NCI-H226 (cell line): ENCODE results near the gene HCFC1.
A peak's percentile ranks its signal among the peaks of the same experiment; 100 is the strongest.

ENCODE experiments used
- DNase-seq: peaks from one replicate; pipeline ENCODE4 v3.0.0-alpha.2; 2015

Gene HCFC1

DNA sequence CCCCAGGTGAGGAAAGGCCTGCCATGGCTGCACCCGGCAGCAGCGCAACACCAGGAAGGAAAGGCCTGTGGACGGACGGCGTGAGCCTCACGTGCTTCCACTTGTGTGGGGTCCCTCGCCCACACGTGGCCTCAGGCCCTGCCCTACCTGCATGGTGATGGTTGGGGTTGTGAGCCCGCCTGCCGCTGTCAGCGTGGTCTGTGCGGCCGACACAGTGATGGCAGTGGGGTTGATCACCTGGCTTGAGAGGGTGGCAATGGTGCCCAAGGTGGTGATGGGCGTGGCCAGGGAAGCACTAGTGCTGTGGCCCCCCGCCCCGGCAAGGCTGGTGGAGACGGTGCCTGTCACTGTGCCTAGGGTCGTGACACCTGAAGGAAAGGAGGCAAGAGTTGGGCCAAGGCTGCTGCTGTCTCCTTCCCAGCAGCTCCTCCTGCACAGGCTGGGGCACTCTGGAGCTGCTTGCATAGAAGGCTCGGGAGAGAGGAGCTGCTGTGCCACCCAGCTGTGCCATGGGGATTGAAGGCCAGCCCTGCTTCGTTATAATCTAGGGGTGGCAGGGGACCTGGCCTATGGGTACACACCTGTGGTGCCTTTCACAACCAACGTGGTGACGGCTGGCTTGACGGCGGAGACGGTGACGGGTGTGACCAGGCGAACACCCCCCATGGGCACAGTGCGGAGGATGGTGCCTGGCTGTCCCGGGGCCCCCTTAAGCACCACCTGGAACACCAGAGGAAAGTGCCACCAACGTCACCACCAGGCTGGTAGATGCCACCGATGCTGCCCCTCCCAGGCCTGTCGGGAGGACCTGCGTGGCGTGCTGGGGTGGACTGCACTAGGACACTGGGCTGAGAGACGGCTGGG is 15.3 kb downstream of the HCFC1 start:
- DNase-seq = no peak

- no peak for DNase-seq
Measured at GRCh38 chrX:153955228-153955732, 16.3 kb downstream of the HCFC1 start.

- no peak for DNase-seq
Measured at GRCh38 chrX:153954558-153955227, 16.9 kb downstream of the HCFC1 start.

- no peak for DNase-seq
Measured at GRCh38 chrX:153953892-153954557, 17.6 kb downstream of the HCFC1 start.

GRCh38 chrX:153953342-153953830 is 18.2 kb downstream of the HCFC1 start:
- DNase-seq = peak; percentile 9

DNA sequence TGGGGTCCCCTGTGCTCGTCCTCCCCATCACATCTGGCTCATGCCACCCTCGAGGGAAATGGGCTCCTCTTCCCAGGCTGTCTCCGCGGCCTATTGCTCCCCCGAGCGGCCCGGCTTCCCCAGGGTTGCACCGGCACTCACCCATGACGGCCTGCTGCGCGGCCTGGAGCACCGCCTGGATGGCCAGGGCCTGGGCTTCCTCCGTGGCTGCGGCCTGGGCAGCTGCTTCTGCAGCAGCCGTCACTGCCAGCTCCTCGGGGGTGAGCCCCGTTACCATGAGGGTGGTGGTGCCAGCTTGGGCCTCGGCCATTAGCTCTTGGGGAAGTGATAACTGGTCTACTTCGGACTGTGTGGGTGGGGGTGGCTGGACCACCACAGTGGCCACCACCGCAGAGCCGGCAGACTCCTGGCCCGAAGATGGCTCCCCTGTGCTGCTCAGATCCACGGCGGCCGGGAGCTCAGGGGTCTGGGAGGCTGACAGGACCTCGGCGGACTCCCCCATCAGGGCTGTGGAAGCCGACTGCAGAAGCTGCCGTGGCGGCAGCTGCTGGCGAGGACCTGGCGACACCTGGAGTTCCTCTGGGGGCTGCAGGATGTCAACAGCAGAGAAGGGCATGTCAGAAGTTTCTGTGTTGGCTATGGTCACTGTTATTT is 19.1 kb downstream of the HCFC1 start:
- DNase-seq = no peak

DNA sequence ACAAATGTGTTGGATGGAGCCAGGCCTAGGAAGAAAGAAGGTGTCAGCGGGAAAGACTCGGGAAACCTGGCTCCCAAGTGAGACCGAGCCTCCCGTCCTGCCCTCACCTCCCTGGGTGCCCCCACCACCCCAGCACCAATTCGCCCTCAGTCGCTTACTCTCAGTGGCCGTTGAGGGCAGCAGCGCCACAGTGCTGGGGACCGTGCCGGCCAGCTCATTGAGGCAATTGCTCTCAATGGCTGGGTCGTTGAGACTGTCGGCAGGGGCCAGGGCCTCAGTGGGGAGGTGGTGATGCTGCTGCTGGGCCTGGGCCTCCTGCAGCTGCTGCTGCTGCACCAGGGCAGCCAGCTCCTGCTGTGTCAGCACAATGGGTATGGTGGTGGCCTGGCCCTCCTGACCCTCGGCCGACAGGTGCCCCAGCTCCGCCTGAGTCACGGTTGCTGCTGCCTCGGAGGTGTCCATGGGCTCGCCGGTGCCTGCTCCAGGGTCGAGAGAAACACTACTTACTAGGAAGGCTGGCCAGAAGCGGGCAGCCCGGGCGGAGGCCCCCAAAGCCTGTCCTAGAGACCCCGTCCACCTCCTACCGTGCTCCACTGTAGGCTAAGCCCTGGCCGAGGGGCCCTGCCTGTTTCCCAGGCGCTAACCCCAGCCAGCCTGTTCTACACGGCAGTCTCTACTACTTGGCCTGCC is 19.8 kb downstream of the HCFC1 start:
- DNase-seq = no peak

GRCh38 chrX:153950127-153950526 is 21.5 kb downstream of the HCFC1 start:
- DNase-seq = no peak

DNA sequence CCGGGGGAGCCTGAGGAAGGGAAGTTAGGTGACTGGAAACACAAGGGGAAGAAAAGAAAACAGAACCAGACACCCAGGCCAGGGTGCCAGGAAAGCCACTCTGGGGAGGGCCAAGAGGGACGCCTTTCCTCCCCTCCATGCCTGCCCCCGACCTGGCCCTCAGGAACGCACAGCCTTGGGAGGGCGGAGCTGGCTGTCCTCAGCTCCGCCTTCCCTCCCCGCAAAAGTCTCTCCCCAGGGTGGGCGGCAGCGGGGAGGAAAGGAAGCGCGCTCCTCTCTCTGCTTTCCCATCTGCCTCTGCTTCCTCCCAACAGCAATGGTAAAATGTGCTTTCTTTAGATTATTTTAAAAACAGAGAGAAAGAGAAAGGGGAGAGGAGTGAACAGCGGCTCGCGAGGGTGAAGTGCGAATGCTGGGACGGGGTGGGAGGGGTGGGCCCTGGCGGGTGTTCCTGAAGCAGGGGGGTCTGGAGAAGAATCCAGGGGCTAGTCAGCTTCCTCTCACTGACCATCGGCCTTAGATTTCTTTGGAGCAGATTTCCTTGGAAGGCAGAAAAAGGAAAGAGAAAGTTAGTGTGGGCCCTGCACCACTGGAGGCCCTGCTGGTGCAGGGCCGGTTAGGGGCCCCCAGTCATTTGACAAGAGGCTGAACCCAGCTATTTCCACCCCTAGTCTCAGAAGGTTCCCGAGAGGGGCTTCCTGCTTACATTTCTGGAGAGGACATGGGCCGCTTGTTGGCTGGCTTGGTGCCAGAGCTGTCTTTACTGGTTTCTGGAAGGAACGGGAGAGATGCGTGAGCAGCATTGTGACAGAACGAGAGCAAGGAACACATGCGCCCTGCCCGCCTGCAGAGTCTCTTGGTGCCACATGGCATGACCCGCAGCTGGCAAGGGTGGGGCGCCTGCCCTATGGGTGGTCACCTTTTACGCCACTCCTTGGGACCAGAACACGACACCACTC is 22.5 kb downstream of the HCFC1 start:
- DNase-seq = no peak

DNA sequence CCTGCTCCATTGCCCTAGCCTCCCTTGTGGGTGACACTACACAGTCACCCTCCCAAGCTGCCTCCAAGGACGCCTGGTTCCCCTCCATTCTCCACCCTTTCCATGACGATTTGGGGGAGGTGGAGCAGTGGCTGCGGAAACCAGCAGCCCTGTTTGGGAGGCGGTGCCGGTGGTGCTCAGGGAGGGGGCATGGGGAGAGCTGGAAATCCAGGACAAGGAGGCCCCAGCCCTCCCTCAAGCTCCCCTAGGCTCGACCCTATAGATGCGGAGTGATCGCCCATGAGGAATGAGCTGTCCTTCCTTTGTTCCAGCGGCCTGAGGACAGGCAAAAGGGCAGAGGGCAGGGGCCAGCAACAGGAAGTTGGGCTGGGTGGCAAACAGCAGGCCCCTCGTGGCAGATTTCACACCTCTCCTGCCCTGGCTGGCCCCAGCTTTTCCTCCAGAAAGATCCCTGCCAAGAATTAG is 23.6 kb downstream of the HCFC1 start:
- no peak for DNase-seq

- peak; percentile 61 for DNase-seq
Measured at GRCh38 chrX:153947009-153947769, 24.4 kb downstream of the HCFC1 start.

DNA sequence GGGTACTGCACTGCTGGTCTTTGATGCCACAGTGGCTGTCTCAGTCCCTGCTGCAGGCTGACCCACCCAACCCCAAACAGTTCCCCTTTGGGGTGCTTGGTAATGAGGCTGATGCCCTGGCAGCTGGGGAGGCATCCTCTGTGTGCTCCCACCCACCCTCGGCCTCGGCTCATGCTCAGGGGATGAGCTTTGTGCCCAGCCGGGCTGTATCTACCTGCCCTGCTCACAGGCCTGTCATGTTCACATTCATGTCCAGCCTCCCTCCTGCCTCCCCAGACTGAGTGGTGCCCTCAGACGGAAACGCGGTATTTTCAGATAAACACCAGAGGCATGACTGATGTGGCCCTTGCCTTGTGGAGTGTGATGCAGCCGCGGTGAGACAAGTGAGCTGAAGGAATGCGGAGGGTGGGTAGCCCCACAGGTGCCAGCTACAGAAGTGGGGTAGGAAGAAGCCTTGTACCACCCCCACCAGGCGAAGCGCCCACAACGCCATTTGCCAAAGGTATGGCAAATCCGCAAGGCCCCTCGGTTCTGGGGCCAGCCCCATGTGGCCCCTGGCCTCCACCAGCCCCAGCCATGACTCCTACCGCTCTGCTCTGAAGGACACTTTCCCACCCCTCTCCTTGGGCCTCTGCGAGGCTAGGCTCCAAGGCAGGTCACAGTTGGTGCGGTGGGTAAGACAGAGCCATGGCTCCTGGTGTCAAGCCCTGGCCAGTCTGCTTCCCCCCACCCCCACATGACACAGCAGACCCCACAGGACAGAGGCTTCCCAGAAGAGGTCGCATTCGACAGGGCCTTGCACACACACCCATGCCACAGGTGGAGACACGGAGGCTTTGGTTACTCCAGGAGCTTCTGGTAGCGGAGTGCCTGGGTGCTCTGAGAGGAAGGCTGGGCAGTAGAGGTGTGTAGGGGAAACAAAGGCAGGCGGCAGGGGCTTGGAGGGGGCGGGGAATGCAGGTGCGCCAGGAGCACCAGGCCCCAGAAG is 25.4 kb downstream of the HCFC1 start:
- DNase-seq = no peak

DNA sequence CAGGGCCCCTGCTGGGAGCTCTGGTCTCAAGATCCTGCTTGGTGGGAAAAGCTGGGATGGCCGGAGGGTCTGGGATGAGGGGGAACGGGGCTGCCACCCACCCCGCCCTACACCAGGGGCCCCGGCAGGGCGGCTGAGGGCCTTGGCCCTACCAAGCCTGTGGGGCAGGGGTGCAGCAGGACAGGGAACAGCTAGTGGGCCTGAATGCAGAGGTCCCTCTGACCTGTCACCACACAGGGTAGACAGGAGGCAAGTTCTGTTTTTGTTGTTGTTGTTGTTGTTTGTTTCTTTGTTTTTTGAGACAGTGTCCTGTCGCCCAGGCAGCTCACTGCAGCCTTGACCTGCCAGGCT is 26.8 kb downstream of the HCFC1 start:
- no peak for DNase-seq

GRCh38 chrX:153944140-153944799 is 27.3 kb downstream of the HCFC1 start, which contains the start of gene RENBP:
Gene RENBP (minus strand): TSS chrX:153944643. CDS start chrX:153944610, 33 bp downstream.
- no peak for DNase-seq

- no peak for DNase-seq
Measured at GRCh38 chrX:153941336-153942252, 30.0 kb downstream of the HCFC1 start.

DNA sequence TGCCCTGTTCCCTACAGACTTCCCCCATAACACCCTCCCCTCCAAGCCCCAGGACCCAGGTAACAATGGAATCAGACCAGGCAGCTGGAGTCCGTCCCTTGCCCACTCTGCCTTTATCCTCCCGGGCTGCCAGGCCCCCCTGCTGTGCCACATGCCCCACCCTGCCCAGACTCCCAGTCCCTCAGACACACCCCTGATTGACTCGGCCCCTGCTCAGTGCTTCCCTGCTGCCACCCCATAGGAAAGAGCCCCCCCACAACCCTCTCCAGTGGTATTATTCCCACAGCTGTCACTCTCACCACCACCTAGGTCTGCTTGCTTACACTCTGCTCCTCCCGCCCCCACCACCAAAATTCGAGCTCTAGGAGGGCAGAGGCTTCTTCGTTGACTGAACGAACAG is 32.0 kb downstream of the HCFC1 start:
- no peak for DNase-seq

GRCh38 chrX:153938226-153938786 is 33.3 kb downstream of the HCFC1 start:
- no peak for DNase-seq
